Progenitor cell of endocrine pancreas (in vitro differentiated cells): Measurements from ENCODE around the gene GJA1. TPM values are rescaled to one million over a fixed set of nuclear protein-coding genes. Genes with fewer than 3 reads are reported as not detected.
"Not testable (repeated sequence)": the region's sequence is repeated elsewhere in the genome, so short reads cannot be mapped to it uniquely, and the experiment has no call there.

Experiments used
- DNase-seq: peaks from one replicate; pipeline ENCODE4 v3.0.0; 2021; ENCODE audit warnings: low spot score; ENCODE audit not compliant: unreplicated experiment
- H3K27ac Mint-ChIP-seq: 2 replicates; pipeline ENCODE4 v1.8.0; 2021; ENCODE audit warnings: mild to moderate bottlenecking, moderate library complexity, mixed read lengths
- H3K27me3 Mint-ChIP-seq: 2 replicates; pipeline ENCODE4 v1.8.0; 2021; ENCODE audit warnings: mixed read lengths
- H3K36me3 Mint-ChIP-seq: 2 replicates; pipeline ENCODE4 v1.8.0; 2022; ENCODE audit warnings: mixed read lengths; ENCODE audit not compliant: insufficient read depth
- H3K4me1 Mint-ChIP-seq: 2 replicates; pipeline ENCODE4 v1.8.0; 2021; ENCODE audit warnings: low read depth, mixed read lengths
- H3K4me3 Mint-ChIP-seq: 2 replicates; pipeline ENCODE4 v1.8.0; 2021; ENCODE audit warnings: low read depth, mild to moderate bottlenecking, moderate library complexity, mixed read lengths
- H3K9me3 Mint-ChIP-seq: 2 replicates; pipeline ENCODE4 v1.8.0; 2021; ENCODE audit warnings: low read depth, mixed read lengths
- CTCF ChIP-seq: fragments of 200-600 bp; sonication (generic); IDR thresholded peaks from one replicate; pipeline ENCODE4 v1.5.0; 2021; ENCODE audit warnings: antibody characterized with exemption, mild to moderate bottlenecking; ENCODE audit not compliant: unreplicated experiment
- total RNA-seq: library from RNA; stranded (reverse); gene quantifications from 2 replicates; pipeline ENCODE4 v1.2.1, GENCODE V29; 2021

The GJA1 gene
- total RNA-seq, 1 donor from 2014 or later: 34.1 TPM

- H3K27ac Mint-ChIP-seq: no peak overlapping the region
- TF ChIP-seq CTCF: no peak
These were observed 8.6 kb downstream of the GJA1 start for GRCh38 chr6:121443971-121444541.

GRCh38 chr6:121446705-121447104, 11.3 kb downstream of the GJA1 start:
- not testable (repeated sequence) for H3K4me3 Mint-ChIP-seq, DNase-seq

More at GRCh38 chr6:121443971-121444541, 8.6 kb downstream of the GJA1 start:
- Mint-ChIP-seq H3K36me3 (peaks cover 16% of the 10 kb centered on the region), H3K4me1 (peaks cover 7% of the 10 kb centered on the region), H3K9me3 (no peaks in the 10 kb centered on the region), H3K27me3 (no peaks in the 10 kb centered on the region), H3K4me3 (no peak overlapping the region)
- DNase-seq: no peak

GRCh38 chr6:121447746-121448145, 12.3 kb downstream of the GJA1 start:
- not testable (repeated sequence) for DNase-seq, H3K4me1 Mint-ChIP-seq, H3K27ac Mint-ChIP-seq, H3K27me3 Mint-ChIP-seq, H3K9me3 Mint-ChIP-seq, H3K4me3 Mint-ChIP-seq
- peaks cover 22% of the 10 kb centered on the region for H3K36me3 Mint-ChIP-seq

More at GRCh38 chr6:121446705-121447104, 11.3 kb downstream of the GJA1 start:
- not testable (repeated sequence) for H3K9me3 Mint-ChIP-seq, H3K4me1 Mint-ChIP-seq, H3K27me3 Mint-ChIP-seq, H3K27ac Mint-ChIP-seq
- peaks cover 22% of the 10 kb centered on the region for H3K36me3 Mint-ChIP-seq

GRCh38 chr6:121448528-121448927, 13.1 kb downstream of the GJA1 start:
- H3K9me3 Mint-ChIP-seq, H3K27ac Mint-ChIP-seq, DNase-seq, H3K4me3 Mint-ChIP-seq, H3K27me3 Mint-ChIP-seq, H3K4me1 Mint-ChIP-seq: not testable (repeated sequence)
- H3K36me3 Mint-ChIP-seq: peaks cover 22% of the 10 kb centered on the region

- no peaks in the 10 kb centered on the region for H3K4me1 Mint-ChIP-seq
- H3K27ac Mint-ChIP-seq: no peak overlapping the region
- no peak for DNase-seq
- TF ChIP-seq CTCF: no peak
- H3K9me3 Mint-ChIP-seq: no peaks in the 10 kb centered on the region
- H3K36me3 Mint-ChIP-seq: peaks cover 22% of the 10 kb centered on the region
- H3K4me3 Mint-ChIP-seq: no peak overlapping the region
- H3K27me3 Mint-ChIP-seq: no peaks in the 10 kb centered on the region
These were observed 13.9 kb downstream of the GJA1 start for GRCh38 chr6:121449331-121449730.

- no peaks in the 10 kb centered on the region for H3K9me3 Mint-ChIP-seq
- no peak for TF ChIP-seq CTCF
- H3K36me3 Mint-ChIP-seq: peaks cover 22% of the 10 kb centered on the region
- no peak overlapping the region for H3K4me3 Mint-ChIP-seq
- H3K27me3 Mint-ChIP-seq: no peaks in the 10 kb centered on the region
- no peaks in the 10 kb centered on the region for H3K4me1 Mint-ChIP-seq
- H3K27ac Mint-ChIP-seq: no peak overlapping the region
- no peak for DNase-seq
These were observed 14.8 kb downstream of the GJA1 start for GRCh38 chr6:121450242-121450641.

GRCh38 chr6:121451250-121451649, 15.8 kb downstream of the GJA1 start:
- Mint-ChIP-seq H3K27ac (no peak overlapping the region), H3K27me3 (no peaks in the 10 kb centered on the region), H3K9me3 (no peaks in the 10 kb centered on the region), H3K4me3 (no peak overlapping the region), H3K36me3 (peaks cover 22% of the 10 kb centered on the region), H3K4me1 (no peaks in the 10 kb centered on the region)
- no peak for DNase-seq
- no peak for TF ChIP-seq CTCF
